T-helper 1 cell (primary cell): Measurements from ENCODE around the gene CDC34.

ENCODE experiments used
- DNase-seq, 5 donors: peaks; one replicate each; pipeline ENCODE4 v3.0.0-alpha.2; 2012 to 2020

The CDC34 gene

GRCh38 chr19:524062-524674 lies 7.4 kb upstream of the CDC34 start:
- no peak for DNase-seq

GRCh38 chr19:525029-525428 lies 6.5 kb upstream of the CDC34 start:
- DNase-seq = no peak

GRCh38 chr19:525857-526419 lies 5.6 kb upstream of the CDC34 start:
- no peak for DNase-seq

GRCh38 chr19:530134-531008 lies 1.2 kb upstream of the CDC34 start:
- no peak for DNase-seq

- peak; percentile 78 to 92 (median 79) for DNase-seq
Measured at GRCh38 chr19:531009-531752, 379 bp upstream of the CDC34 start.

GRCh38 chr19:532561-533363 lies 1.2 kb downstream of the CDC34 start:
- peak in 2 of 5 donors; percentile 33 to 38 for DNase-seq

- DNase-seq = no peak
Measured at GRCh38 chr19:533364-534058, 2.0 kb downstream of the CDC34 start.

GRCh38 chr19:534088-534487 lies 2.5 kb downstream of the CDC34 start:
- DNase-seq = no peak

- DNase-seq = no peak
Measured at GRCh38 chr19:535017-535835, 3.7 kb downstream of the CDC34 start.

GRCh38 chr19:536031-536880 lies 4.7 kb downstream of the CDC34 start:
- no peak for DNase-seq

- DNase-seq = no peak
Measured at GRCh38 chr19:536881-537404, 5.4 kb downstream of the CDC34 start.

GRCh38 chr19:538641-539428 lies 7.3 kb downstream of the CDC34 start:
- no peak for DNase-seq

- DNase-seq = no peak
Measured at GRCh38 chr19:539429-540030, 8.0 kb downstream of the CDC34 start.

- no peak for DNase-seq
Measured at GRCh38 chr19:540867-541637, 9.5 kb downstream of the CDC34 start.

- DNase-seq = no peak
Measured at GRCh38 chr19:541699-542098, 10.1 kb downstream of the CDC34 start.

GRCh38 chr19:542173-542866 lies 10.8 kb downstream of the CDC34 start:
- no peak for DNase-seq
